NCI-H748 (cell line): Measurements from ENCODE around the gene MIA2.
"Not testable (repeated sequence)": the region's sequence is repeated elsewhere in the genome, so short reads cannot be mapped to it uniquely, and the experiment has no call there.

Experiments used
- DNase-seq: peaks from one replicate; lab custom pipeline; 2025; ENCODE audit not compliant: unreplicated experiment; lab: John Stamatoyannopoulos, UW

Gene MIA2

GRCh38 chr14:39319381-39319780, 85.7 kb downstream of the MIA2 start:
- DNase-seq, result no peak

GRCh38 chr14:39320318-39320717, 86.6 kb downstream of the MIA2 start:
- no peak for DNase-seq

GRCh38 chr14:39322807-39323206, 89.1 kb downstream of the MIA2 start:
- DNase-seq, result no peak

- no peak for DNase-seq
These were observed 90.4 kb downstream of the MIA2 start for GRCh38 chr14:39324097-39324496.

- peak; percentile 52 for DNase-seq
These were observed 105.3 kb downstream of the MIA2 start for GRCh38 chr14:39339003-39339402.

- DNase-seq, result not testable (repeated sequence)
These were observed 107.4 kb downstream of the MIA2 start for GRCh38 chr14:39341126-39341525.

- no peak for DNase-seq
These were observed 109.1 kb downstream of the MIA2 start for GRCh38 chr14:39342768-39343167.

GRCh38 chr14:39343614-39344013, 109.9 kb downstream of the MIA2 start:
- DNase-seq, result no peak

- no peak for DNase-seq
These were observed 117.2 kb downstream of the MIA2 start for GRCh38 chr14:39350866-39351265.

GRCh38 chr14:39351708-39352107, 118.0 kb downstream of the MIA2 start:
- no peak for DNase-seq

- DNase-seq, result not testable (repeated sequence)
These were observed 125.4 kb downstream of the MIA2 start for GRCh38 chr14:39359069-39359468.

- DNase-seq, result no peak
These were observed 126.6 kb downstream of the MIA2 start for GRCh38 chr14:39360316-39360715.

- not testable (repeated sequence) for DNase-seq
These were observed 127.8 kb downstream of the MIA2 start for GRCh38 chr14:39361556-39361955.

- no peak for DNase-seq
These were observed 130.8 kb downstream of the MIA2 start for GRCh38 chr14:39364509-39364908.

- no peak for DNase-seq
These were observed 131.6 kb downstream of the MIA2 start for GRCh38 chr14:39365354-39365753.

- DNase-seq, result no peak
These were observed 133.0 kb downstream of the MIA2 start for GRCh38 chr14:39366460-39367386.

- no peak for DNase-seq
These were observed 133.7 kb downstream of the MIA2 start for GRCh38 chr14:39367387-39367751.

GRCh38 chr14:39368261-39368959, 134.7 kb downstream of the MIA2 start:
- DNase-seq, result peak; percentile 90

GRCh38 chr14:39369029-39369428, 135.3 kb downstream of the MIA2 start:
- DNase-seq, result no peak

GRCh38 chr14:39370415-39370814, 136.7 kb downstream of the MIA2 start:
- DNase-seq, result no peak

- DNase-seq, result no peak
These were observed 138.9 kb downstream of the MIA2 start for GRCh38 chr14:39372656-39373055.

- DNase-seq, result no peak
These were observed 141.1 kb downstream of the MIA2 start for GRCh38 chr14:39374851-39375250.
